ENCODE results near the gene SKI.

The SKI gene

GRCh38 chr1:2266301-2266975 is 38.3 kb downstream of the SKI start:
- H3K9ac ChIP-seq (ENCODE audit: low read length): no peak overlapping the region
- H3K79me2 ChIP-seq (ENCODE audit: insufficient read depth, low read length): no peaks in the 10 kb centered on the region
- H3F3A ChIP-seq (ENCODE audit: insufficient read depth, low read length): no peaks in the 10 kb centered on the region
- no peaks in the 10 kb centered on the region for H4K20me1 ChIP-seq (ENCODE audit: insufficient read depth, low read length)
- no peak for TF ChIP-seq CTCF (IDR thresholded peaks at IDR 0.05; ENCODE audit: low read length)
- no peak for TF ChIP-seq EZH2 (IDR thresholded peaks at IDR 0.05; ENCODE audit: borderline replicate concordance, low read length)
- H3K27me3 ChIP-seq (ENCODE audit: insufficient read depth, low read length): no peaks in the 10 kb centered on the region
- no peak overlapping the region for H2AFZ ChIP-seq (ENCODE audit: low read length)
- no peak overlapping the region for H3K4me2 ChIP-seq (ENCODE audit: low read length)
- no peak overlapping the region for H3K4me3 ChIP-seq (ENCODE audit: low read depth, low read length, poor library complexity, severe bottlenecking)
- H3K36me3 ChIP-seq (ENCODE audit: insufficient read depth, low read length): no peaks in the 10 kb centered on the region
- H3K9me2 ChIP-seq (ENCODE audit: low read depth, low read length): no peaks in the 10 kb centered on the region
- no peaks in the 10 kb centered on the region for H3K9me3 ChIP-seq (ENCODE audit: low read length)
- no peak overlapping the region for H3K27ac ChIP-seq (ENCODE audit: low read depth, low read length, poor library complexity, severe bottlenecking)
- no peaks in the 10 kb centered on the region for H3K4me1 ChIP-seq (ENCODE audit: insufficient read depth, low read length, severe bottlenecking)

DNA sequence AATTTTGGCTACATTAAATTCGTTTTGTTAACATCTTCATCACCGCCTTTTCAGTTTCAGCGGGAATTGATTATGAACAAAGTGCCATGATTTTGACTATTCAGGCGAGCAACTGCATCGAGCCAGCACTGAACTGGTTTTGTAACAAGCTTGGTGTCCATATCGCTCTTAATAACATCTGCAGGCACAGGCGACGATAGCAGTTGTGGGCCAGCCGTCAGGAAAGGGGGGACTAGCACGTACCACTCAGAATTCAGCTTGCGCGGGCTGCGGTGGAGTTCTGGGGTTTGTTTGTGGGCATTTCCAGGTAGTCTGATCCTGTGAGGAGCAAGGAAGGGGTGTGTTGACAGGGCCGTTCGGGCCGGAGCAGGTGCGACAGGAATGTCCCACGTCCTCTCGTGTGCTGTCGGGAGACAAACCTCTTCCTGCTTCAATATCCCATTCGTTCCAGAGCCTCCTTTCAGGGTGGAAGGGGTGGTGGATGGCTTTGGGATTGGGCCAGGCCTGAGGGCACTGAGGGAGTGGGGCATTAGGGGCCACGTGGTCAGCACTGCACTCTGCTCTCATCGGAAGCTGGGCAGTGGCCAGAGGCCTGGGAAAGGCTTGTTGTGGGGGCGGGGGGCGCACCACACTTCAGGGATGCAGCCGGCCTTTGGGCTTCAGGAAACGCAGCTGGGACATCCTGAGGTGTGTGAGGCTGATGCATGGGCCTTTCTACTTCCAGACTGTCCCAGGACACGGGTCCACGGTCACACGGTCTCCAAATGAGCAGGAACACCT is 39.1 kb downstream of the SKI start:
- Histone ChIP-seq H3K27me3 (ENCODE audit: insufficient read depth, low read length) (no peaks in the 10 kb centered on the region), H3K9me3 (ENCODE audit: low read length) (no peaks in the 10 kb centered on the region), H3F3A (ENCODE audit: insufficient read depth, low read length) (no peaks in the 10 kb centered on the region), H3K9me2 (ENCODE audit: low read depth, low read length) (no peaks in the 10 kb centered on the region), H3K4me2 (ENCODE audit: low read length) (no peak overlapping the region), H4K20me1 (ENCODE audit: insufficient read depth, low read length) (no peaks in the 10 kb centered on the region), H3K4me3 (ENCODE audit: low read depth, low read length, poor library complexity, severe bottlenecking) (no peak overlapping the region), H2AFZ (ENCODE audit: low read length) (no peak overlapping the region), H3K36me3 (ENCODE audit: insufficient read depth, low read length) (no peaks in the 10 kb centered on the region), H3K27ac (ENCODE audit: low read depth, low read length, poor library complexity, severe bottlenecking) (no peak overlapping the region), H3K4me1 (ENCODE audit: insufficient read depth, low read length, severe bottlenecking) (no peaks in the 10 kb centered on the region), H3K79me2 (ENCODE audit: insufficient read depth, low read length) (no peaks in the 10 kb centered on the region), H3K9ac (ENCODE audit: low read length) (no peak overlapping the region)
- no peak for TF ChIP-seq CTCF (IDR thresholded peaks at IDR 0.05; ENCODE audit: low read length)
- TF ChIP-seq EZH2 (IDR thresholded peaks at IDR 0.05; ENCODE audit: borderline replicate concordance, low read length): no peak

GRCh38 chr1:2267862-2268261 is 39.7 kb downstream of the SKI start:
- no peaks in the 10 kb centered on the region for H3K27me3 ChIP-seq (ENCODE audit: insufficient read depth, low read length)
- TF ChIP-seq EZH2 (IDR thresholded peaks at IDR 0.05; ENCODE audit: borderline replicate concordance, low read length): no peak
- TF ChIP-seq CTCF (IDR thresholded peaks at IDR 0.05; ENCODE audit: low read length): no peak
- no peaks in the 10 kb centered on the region for H4K20me1 ChIP-seq (ENCODE audit: insufficient read depth, low read length)
- H3K79me2 ChIP-seq (ENCODE audit: insufficient read depth, low read length): no peaks in the 10 kb centered on the region
- H3K4me3 ChIP-seq (ENCODE audit: low read depth, low read length, poor library complexity, severe bottlenecking): no peak overlapping the region
- H3K9ac ChIP-seq (ENCODE audit: low read length): no peak overlapping the region
- no peaks in the 10 kb centered on the region for H3K36me3 ChIP-seq (ENCODE audit: insufficient read depth, low read length)
- H3F3A ChIP-seq (ENCODE audit: insufficient read depth, low read length): no peaks in the 10 kb centered on the region
- no peak overlapping the region for H2AFZ ChIP-seq (ENCODE audit: low read length)
- H3K9me2 ChIP-seq (ENCODE audit: low read depth, low read length): no peaks in the 10 kb centered on the region
- H3K4me2 ChIP-seq (ENCODE audit: low read length): no peak overlapping the region
- no peaks in the 10 kb centered on the region for H3K4me1 ChIP-seq (ENCODE audit: insufficient read depth, low read length, severe bottlenecking)
- H3K9me3 ChIP-seq (ENCODE audit: low read length): no peaks in the 10 kb centered on the region
- no peak overlapping the region for H3K27ac ChIP-seq (ENCODE audit: low read depth, low read length, poor library complexity, severe bottlenecking)

Data from OCI-LY1 (cell line).